ENCODE data around the gene RBM20. TPM values are rescaled to one million over a fixed set of nuclear protein-coding genes. Genes with fewer than 3 reads are reported as not detected.

RBM20 gene
- total and polyA plus RNA-seq, 2 of the 13 experiments (the other 11 are each of a cell fraction or from before 2014, with no cell fraction given), result 0.02 to 0.22 TPM

- Histone ChIP-seq H3K4me2 (ENCODE audit: low read depth, low read length) (no peak overlapping the region), H3K9me3 (ENCODE audit: low read length) (no peaks in the 10 kb centered on the region), H3K27ac (ENCODE audit: extremely low read length, insufficient read depth, low read length) (no peak overlapping the region), H2AFZ (ENCODE audit: low read length) (no peak overlapping the region), H3K4me3 (replicated peaks in 1 of 3; ENCODE audit: insufficient read depth in 1 of 3, low read depth in 2 of 3, low read length in 3 of 3) (no peak overlapping the region), H3K27me3 (ENCODE audit: control insufficient read depth in 1 of 2, insufficient read depth in 2 of 2, low read length in 2 of 2) (peaks cover 0 to 12% of the 10 kb centered on the region in 2 experiments; a peak in 2 of 5 replicates), H4K20me1 (ENCODE audit: insufficient read depth, low read length) (no peaks in the 10 kb centered on the region), H3K4me1 (ENCODE audit: insufficient read depth, low read length) (no peaks in the 10 kb centered on the region), H3K36me3 (replicated peaks in 1 of 2; ENCODE audit: control insufficient read depth in 1 of 2, insufficient read depth in 2 of 2, low read length in 2 of 2) (no peaks in the 10 kb centered on the region), H3K9ac (ENCODE audit: insufficient read depth, low read depth, low read length) (no peak overlapping the region), H3K79me2 (ENCODE audit: insufficient read depth, low read length) (no peaks in the 10 kb centered on the region)
- ATAC-seq (no peak), DNase-seq (ENCODE audit: low spot score) (no peak), FAIRE-seq (no peak)
- BruUV-seq (replicated peaks), result no TSS peak
- ChIA-PET CTCF (ENCODE audit: low intra/inter-chr PET ratio, low total read pairs) (no interaction called here), POLR2A (no interaction called here)
- 74% methylated on average over 6 of the region's 6 CpGs for WGBS (ENCODE audit: low lambda C conversion rate)
- TF ChIP-seq TEAD3 (CRISPR knock-in tag; optimal IDR thresholded peaks at IDR 0.05; ENCODE audit: borderline replicate concordance) (no peak), ZNF253 (CRISPR knock-in tag; IDR thresholded peaks at IDR 0.05; ENCODE audit: borderline replicate concordance) (no peak)
- intact Hi-C loops (cut with micrococcal nuclease; ENCODE audit: unreplicated experiment), result no loop called here
- in situ Hi-C loops (cut with HindIII; ENCODE audit: extremely low pct_ligation_motif_present, low pct_unique_long_range_greater_than_20kb), result no loop called here
Measured at GRCh38 chr10:110686047-110686446, 41.9 kb downstream of the RBM20 start.

GRCh38 chr10:110686949-110687348 is 42.8 kb downstream of the RBM20 start:
- H3K9ac ChIP-seq (ENCODE audit: insufficient read depth, low read depth, low read length), result no peak overlapping the region
- H3K4me2 ChIP-seq (ENCODE audit: low read depth, low read length), result no peak overlapping the region
- no peak overlapping the region for H3K4me3 ChIP-seq (replicated peaks in 1 of 3; ENCODE audit: insufficient read depth in 1 of 3, low read depth in 2 of 3, low read length in 3 of 3)
- H4K20me1 ChIP-seq (ENCODE audit: insufficient read depth, low read length), result no peaks in the 10 kb centered on the region
- TF ChIP-seq ZNF557 (CRISPR knock-in tag; IDR thresholded peaks at IDR 0.05) (no peak), TEF (CRISPR knock-in tag; IDR thresholded peaks at IDR 0.05) (no peak), SP4 (CRISPR knock-in tag; IDR thresholded peaks at IDR 0.05) (no peak), CEBPZ (IDR thresholded peaks at IDR 0.05; ENCODE audit: low read length) (no peak), NR1H2 (CRISPR knock-in tag; IDR thresholded peaks at IDR 0.05; ENCODE audit: borderline replicate concordance, low read depth) (no peak), GATAD1 (CRISPR knock-in tag; IDR thresholded peaks at IDR 0.05) (no peak), XBP1 (CRISPR knock-in tag; IDR thresholded peaks at IDR 0.05) (no peak), ZNF280B (CRISPR knock-in tag; IDR thresholded peaks at IDR 0.05; ENCODE audit: borderline replicate concordance) (no peak), NR2C2 (CRISPR knock-in tag; IDR thresholded peaks at IDR 0.05; ENCODE audit: borderline replicate concordance) (no peak), ZNF7 (CRISPR knock-in tag; IDR thresholded peaks at IDR 0.05) (no peak)
- peaks cover 0 to 11% of the 10 kb centered on the region in 2 experiments; a peak in 2 of 5 replicates for H3K27me3 ChIP-seq (ENCODE audit: control insufficient read depth in 1 of 2, insufficient read depth in 2 of 2, low read length in 2 of 2)
- H2AFZ ChIP-seq (ENCODE audit: low read length), result no peak overlapping the region
- no peak overlapping the region for H3K27ac ChIP-seq (ENCODE audit: extremely low read length, insufficient read depth, low read length)
- DNase-seq (ENCODE audit: low spot score) (no peak), ATAC-seq (no peak), FAIRE-seq (no peak)
- no TSS peak for BruUV-seq (replicated peaks)
- H3K79me2 ChIP-seq (ENCODE audit: insufficient read depth, low read length), result no peaks in the 10 kb centered on the region
- intact Hi-C loops (cut with micrococcal nuclease; ENCODE audit: unreplicated experiment), result no loop called here
- WGBS (ENCODE audit: low lambda C conversion rate), result 74% methylated on average over 2 of the region's 2 CpGs
- POLR2A ChIA-PET, result no interaction called here
- CTCF ChIA-PET (ENCODE audit: low intra/inter-chr PET ratio, low total read pairs), result no interaction called here
- no peaks in the 10 kb centered on the region for H3K9me3 ChIP-seq (ENCODE audit: low read length)
- no peaks in the 10 kb centered on the region for H3K4me1 ChIP-seq (ENCODE audit: insufficient read depth, low read length)
- H3K36me3 ChIP-seq (replicated peaks in 1 of 2; ENCODE audit: control insufficient read depth in 1 of 2, insufficient read depth in 2 of 2, low read length in 2 of 2), result no peaks in the 10 kb centered on the region
- in situ Hi-C loops (cut with HindIII; ENCODE audit: extremely low pct_ligation_motif_present, low pct_unique_long_range_greater_than_20kb), result no loop called here
